Activated CD8-positive, alpha-beta memory T cell treated with anti-CD3 and anti-CD28 coated beads, Interleukin-2, amount 10 ng/mL, durations not matched to agents 7 days and 5 days (primary cell): ENCODE measurements around the gene SYNJ2. TPM values are rescaled to one million over a fixed set of nuclear protein-coding genes. Genes with fewer than 3 reads are reported as not detected.
A peak's percentile ranks its signal among the peaks of the same experiment; 100 is the strongest.

Experiments
- ATAC-seq: fragments of 150-1000 bp; cut with Tn5 transposase; one replicate; pipeline ENCODE4 v1.10.0; 2021; ENCODE audit warnings: moderate library complexity
- CTCF ChIA-PET: fragments of 350-600 bp; sonication (Branson Sonifier 250); formaldehyde crosslinking; loops from one replicate; lab custom pipeline; 2021; ENCODE audit warnings: antibody characterized with exemption; lab: Charles Lee
- DNase-seq: peaks from one replicate; pipeline ENCODE4 v3.0.0-alpha.2; 2020
- H3K27ac Mint-ChIP-seq: one replicate; pipeline ENCODE4 v1.8.0; 2021; ENCODE audit warnings: mild to moderate bottlenecking, mixed read lengths
- H3K27me3 Mint-ChIP-seq: one replicate; pipeline ENCODE4 v1.8.0; 2021; ENCODE audit warnings: mixed read lengths
- H3K36me3 Mint-ChIP-seq: one replicate; pipeline ENCODE4 v1.8.0; 2021; ENCODE audit warnings: mild to moderate bottlenecking, mixed read lengths
- H3K4me1 Mint-ChIP-seq: one replicate; pipeline ENCODE4 v1.8.0; 2021; ENCODE audit warnings: mixed read lengths
- H3K4me3 Mint-ChIP-seq: one replicate; pipeline ENCODE4 v1.8.0; 2021; ENCODE audit warnings: mild to moderate bottlenecking, moderate library complexity, mixed read lengths
- H3K9me3 Mint-ChIP-seq: one replicate; pipeline ENCODE4 v1.8.0; 2022; ENCODE audit warnings: low read depth, mixed read lengths
- total RNA-seq, 2 experiments: library from RNA; stranded (reverse); gene quantifications; one replicate each; pipeline ENCODE4 v1.2.3, GENCODE V29; 2021

Gene SYNJ2
- total RNA-seq, 2 experiments from 2014 or later: 41.2 to 42.7 TPM

GRCh38 chr6:158104696-158105095 lies 123.0 kb downstream of the SYNJ2 start:
- no peaks in the 10 kb centered on the region for H3K27me3 Mint-ChIP-seq
- H3K27ac Mint-ChIP-seq: no peak overlapping the region
- H3K4me3 Mint-ChIP-seq: no peak overlapping the region
- CTCF ChIA-PET: no interaction called here
- DNase-seq (no peak), ATAC-seq (no peak)
- H3K9me3 Mint-ChIP-seq: no peaks in the 10 kb centered on the region
- no peaks in the 10 kb centered on the region for H3K4me1 Mint-ChIP-seq
- H3K36me3 Mint-ChIP-seq: peaks cover 14% of the 10 kb centered on the region

- ATAC-seq (no peak), DNase-seq (no peak)
- no peaks in the 10 kb centered on the region for H3K9me3 Mint-ChIP-seq
- H3K27me3 Mint-ChIP-seq: no peaks in the 10 kb centered on the region
- peaks cover 9% of the 10 kb centered on the region for H3K36me3 Mint-ChIP-seq
- no peak overlapping the region for H3K4me3 Mint-ChIP-seq
- CTCF ChIA-PET: no interaction called here
- H3K27ac Mint-ChIP-seq: no peak overlapping the region
- H3K4me1 Mint-ChIP-seq: no peaks in the 10 kb centered on the region
These were observed 128.1 kb downstream of the SYNJ2 start for GRCh38 chr6:158109748-158110147.

- ATAC-seq: no peak
- H3K4me1 Mint-ChIP-seq: no peaks in the 10 kb centered on the region
- DNase-seq: no peak
- no peak overlapping the region for H3K27ac Mint-ChIP-seq
- CTCF ChIA-PET: interaction anchor here (0.8 to 1.4 kb wide), 4 partner anchors 10 to 164 kb away, joined by 3 to 5 read pairs (median 4); no protein-coding TSS in a partner anchor
- H3K9me3 Mint-ChIP-seq: no peaks in the 10 kb centered on the region
- no peaks in the 10 kb centered on the region for H3K27me3 Mint-ChIP-seq
- no peak overlapping the region for H3K4me3 Mint-ChIP-seq
- H3K36me3 Mint-ChIP-seq: peaks cover 9% of the 10 kb centered on the region
These were observed 129.3 kb downstream of the SYNJ2 start for GRCh38 chr6:158110986-158111385.

- no peak for ATAC-seq
- H3K27ac Mint-ChIP-seq: no peak overlapping the region
- H3K4me3 Mint-ChIP-seq: no peak overlapping the region
- H3K4me1 Mint-ChIP-seq: no peaks in the 10 kb centered on the region
- CTCF ChIA-PET: interaction anchor here (1.4 kb wide), 1 partner anchor 42 kb away, joined by 4 read pairs; no protein-coding TSS in a partner anchor
- no peak for DNase-seq
- no peaks in the 10 kb centered on the region for H3K27me3 Mint-ChIP-seq
- H3K36me3 Mint-ChIP-seq: peaks cover 9% of the 10 kb centered on the region
- H3K9me3 Mint-ChIP-seq: no peaks in the 10 kb centered on the region
These were observed 130.3 kb downstream of the SYNJ2 start for GRCh38 chr6:158111987-158112386.

- H3K27me3 Mint-ChIP-seq: no peaks in the 10 kb centered on the region
- H3K4me3 Mint-ChIP-seq: no peak overlapping the region
- H3K4me1 Mint-ChIP-seq: no peaks in the 10 kb centered on the region
- ATAC-seq (no peak), DNase-seq (no peak)
- H3K27ac Mint-ChIP-seq: no peak overlapping the region
- peaks cover 9% of the 10 kb centered on the region for H3K36me3 Mint-ChIP-seq
- CTCF ChIA-PET: interaction anchor here (1.0 to 1.6 kb wide), 2 partner anchors 12 to 87 kb away, joined by 3 read pairs; no protein-coding TSS in a partner anchor
- H3K9me3 Mint-ChIP-seq: no peaks in the 10 kb centered on the region
These were observed 132.1 kb downstream of the SYNJ2 start for GRCh38 chr6:158113802-158114201.

- DNase-seq: no peak
- H3K27ac Mint-ChIP-seq: no peak overlapping the region
- ATAC-seq: no peak
- H3K9me3 Mint-ChIP-seq: no peaks in the 10 kb centered on the region
- CTCF ChIA-PET: no interaction called here
- no peaks in the 10 kb centered on the region for H3K4me1 Mint-ChIP-seq
- H3K36me3 Mint-ChIP-seq: peaks cover 2% of the 10 kb centered on the region
- H3K27me3 Mint-ChIP-seq: no peaks in the 10 kb centered on the region
- H3K4me3 Mint-ChIP-seq: no peak overlapping the region
These were observed 133.4 kb downstream of the SYNJ2 start for GRCh38 chr6:158115102-158115501.

GRCh38 chr6:158115508-158115907 lies 133.8 kb downstream of the SYNJ2 start:
- H3K36me3 Mint-ChIP-seq: peaks cover 2% of the 10 kb centered on the region
- no peak for ATAC-seq
- CTCF ChIA-PET: no interaction called here
- no peaks in the 10 kb centered on the region for H3K4me1 Mint-ChIP-seq
- no peaks in the 10 kb centered on the region for H3K27me3 Mint-ChIP-seq
- no peak overlapping the region for H3K4me3 Mint-ChIP-seq
- no peak overlapping the region for H3K27ac Mint-ChIP-seq
- no peak for DNase-seq
- H3K9me3 Mint-ChIP-seq: no peaks in the 10 kb centered on the region

- CTCF ChIA-PET: no interaction called here
- no peaks in the 10 kb centered on the region for H3K4me1 Mint-ChIP-seq
These were observed 137.2 kb downstream of the SYNJ2 start for GRCh38 chr6:158118886-158119285.

GRCh38 chr6:158121335-158121734 lies 139.7 kb downstream of the SYNJ2 start:
- Mint-ChIP-seq H3K27ac (no peak overlapping the region), H3K9me3 (no peaks in the 10 kb centered on the region), H3K4me1 (no peaks in the 10 kb centered on the region), H3K4me3 (no peak overlapping the region), H3K36me3 (peaks cover 13% of the 10 kb centered on the region), H3K27me3 (no peaks in the 10 kb centered on the region)
- DNase-seq (no peak), ATAC-seq (no peak)
- CTCF ChIA-PET: interaction anchor here (0.6 to 1.1 kb wide), 2 partner anchors 10 to 634 kb away, joined by 3 read pairs; no protein-coding TSS in a partner anchor

More at GRCh38 chr6:158118886-158119285, 137.2 kb downstream of the SYNJ2 start:
- Mint-ChIP-seq H3K4me3 (no peak overlapping the region), H3K36me3 (peaks cover 6% of the 10 kb centered on the region), H3K9me3 (no peaks in the 10 kb centered on the region), H3K27me3 (no peaks in the 10 kb centered on the region), H3K27ac (no peak overlapping the region)
- DNase-seq: no peak
- no peak for ATAC-seq

GRCh38 chr6:158122048-158122447 lies 140.4 kb downstream of the SYNJ2 start:
- Mint-ChIP-seq H3K4me3 (no peak overlapping the region), H3K36me3 (peaks cover 14% of the 10 kb centered on the region), H3K9me3 (no peaks in the 10 kb centered on the region), H3K27ac (no peak overlapping the region), H3K4me1 (no peaks in the 10 kb centered on the region), H3K27me3 (no peaks in the 10 kb centered on the region)
- CTCF ChIA-PET: interaction anchor here (0.6 to 1.0 kb wide), 2 partner anchors 10 to 634 kb away, joined by 3 read pairs; no protein-coding TSS in a partner anchor
- DNase-seq (no peak), ATAC-seq (no peak)

- no peak overlapping the region for H3K4me3 Mint-ChIP-seq
- CTCF ChIA-PET: no interaction called here
- no peaks in the 10 kb centered on the region for H3K9me3 Mint-ChIP-seq
- no peaks in the 10 kb centered on the region for H3K4me1 Mint-ChIP-seq
- peaks cover 14% of the 10 kb centered on the region for H3K36me3 Mint-ChIP-seq
- no peak overlapping the region for H3K27ac Mint-ChIP-seq
- DNase-seq (no peak), ATAC-seq (no peak)
- H3K27me3 Mint-ChIP-seq: no peaks in the 10 kb centered on the region
These were observed 142.6 kb downstream of the SYNJ2 start for GRCh38 chr6:158124288-158124687.

GRCh38 chr6:158125271-158125670 lies 143.6 kb downstream of the SYNJ2 start:
- H3K36me3 Mint-ChIP-seq: peaks cover 14% of the 10 kb centered on the region
- CTCF ChIA-PET: interaction anchor here (1.1 kb wide), 1 partner anchor 18 kb away, joined by 3 read pairs; no protein-coding TSS in a partner anchor
- ATAC-seq (no peak), DNase-seq (no peak)
- no peak overlapping the region for H3K4me3 Mint-ChIP-seq
- no peaks in the 10 kb centered on the region for H3K27me3 Mint-ChIP-seq
- H3K9me3 Mint-ChIP-seq: no peaks in the 10 kb centered on the region
- H3K27ac Mint-ChIP-seq: no peak overlapping the region
- H3K4me1 Mint-ChIP-seq: no peaks in the 10 kb centered on the region

- no peaks in the 10 kb centered on the region for H3K4me1 Mint-ChIP-seq
- CTCF ChIA-PET: interaction anchor here (0.9 to 3.8 kb wide), 6 partner anchors 9 to 372 kb away, joined by 3 to 18 read pairs (median 4); no protein-coding TSS in a partner anchor
- H3K4me3 Mint-ChIP-seq: no peak overlapping the region
- ATAC-seq (peak; percentile 68), DNase-seq (peak; percentile 45)
- H3K27me3 Mint-ChIP-seq: no peaks in the 10 kb centered on the region
- peaks cover 1% of the 10 kb centered on the region for H3K36me3 Mint-ChIP-seq
- no peaks in the 10 kb centered on the region for H3K9me3 Mint-ChIP-seq
- H3K27ac Mint-ChIP-seq: no peak overlapping the region
These were observed 150.3 kb downstream of the SYNJ2 start for GRCh38 chr6:158131926-158132325.

GRCh38 chr6:158142789-158143188 lies 161.1 kb downstream of the SYNJ2 start:
- ATAC-seq: no peak
- Mint-ChIP-seq H3K9me3 (no peaks in the 10 kb centered on the region), H3K27me3 (no peaks in the 10 kb centered on the region), H3K27ac (no peak overlapping the region), H3K36me3 (peaks cover 11% of the 10 kb centered on the region), H3K4me1 (peaks cover 6% of the 10 kb centered on the region), H3K4me3 (no peak overlapping the region)
- CTCF ChIA-PET: interaction anchor here (1.6 to 3.7 kb wide), 4 partner anchors 10 to 17 kb away, joined by 3 to 18 read pairs (median 4); no protein-coding TSS in a partner anchor
- DNase-seq: no peak
